CD4-positive, alpha-beta T cell treated with Interleukin-2 at 100 ng/mL for 4 hours (primary cell): ENCODE results near the gene ETV3.
"Not testable (repeated sequence)": the region's sequence is repeated elsewhere in the genome, so short reads cannot be mapped to it uniquely, and the experiment has no call there.

Experiments used
- DNase-seq: peaks from one replicate; pipeline ENCODE4 v3.0.0-alpha.2; 2020; ENCODE audit warnings: low spot score

The ETV3 gene

DNA sequence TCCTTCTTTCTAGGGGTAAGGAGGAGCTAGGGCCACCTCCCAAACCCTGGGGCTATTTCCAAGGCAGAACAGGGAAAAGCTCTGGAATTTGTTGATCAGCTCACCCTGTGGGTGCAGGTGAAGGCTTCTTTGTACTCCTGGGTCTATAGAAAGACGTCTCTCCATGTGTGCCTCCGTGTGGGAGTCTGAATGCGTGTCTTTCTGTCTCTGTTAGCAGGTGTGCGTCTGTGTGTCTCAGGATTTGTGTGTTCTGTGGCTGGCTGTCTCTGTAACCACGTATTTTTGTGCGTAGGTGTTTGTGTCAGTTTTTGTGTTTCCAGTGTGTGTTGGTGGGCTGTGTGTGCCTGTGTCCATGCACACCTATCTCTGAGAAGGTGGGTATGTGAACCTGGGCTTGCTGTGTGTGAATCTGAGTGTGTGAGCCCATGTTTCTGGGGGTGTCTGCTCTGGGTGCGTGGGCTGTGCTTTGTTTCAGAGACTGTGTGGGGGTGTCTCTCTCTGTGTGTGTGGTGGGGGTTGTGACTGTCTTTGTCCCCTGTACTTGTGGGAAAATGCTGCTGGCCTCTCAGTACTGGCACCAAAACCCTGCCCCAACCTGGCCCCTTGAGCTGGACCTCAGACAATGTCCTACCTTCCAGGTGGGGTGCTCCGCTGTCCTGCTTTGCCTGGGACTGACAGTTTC lies 25.9 kb downstream of the ETV3 start:
- DNase-seq = no peak

GRCh38 chr1:157111396-157112165 lies 26.6 kb downstream of the ETV3 start:
- DNase-seq = no peak

- no peak for DNase-seq
Measured at GRCh38 chr1:157110686-157111085, 27.5 kb downstream of the ETV3 start.

GRCh38 chr1:157110003-157110402 lies 28.2 kb downstream of the ETV3 start:
- DNase-seq = no peak

DNA sequence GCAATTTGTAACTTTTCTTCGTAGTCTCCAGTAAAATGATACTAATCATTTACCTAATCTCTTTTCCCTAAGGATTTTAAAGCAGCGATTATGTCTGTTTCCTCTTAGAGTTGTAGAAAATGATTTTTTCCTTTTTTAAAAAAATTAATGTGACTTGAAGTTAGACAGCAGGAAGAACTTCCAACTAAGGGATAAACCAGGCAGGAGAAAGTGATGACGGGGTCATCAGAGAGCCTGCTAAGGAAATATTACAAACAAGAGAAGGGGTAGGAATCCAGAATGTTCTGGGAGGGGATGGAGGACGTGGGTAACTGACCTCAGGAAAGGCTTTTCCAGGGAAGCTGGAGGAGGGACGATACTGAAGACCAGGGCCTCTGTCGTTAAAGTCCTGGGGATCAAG lies 29.7 kb downstream of the ETV3 start:
- no peak for DNase-seq

GRCh38 chr1:157107702-157108101 lies 30.5 kb downstream of the ETV3 start:
- DNase-seq = no peak

- no peak for DNase-seq
Measured at GRCh38 chr1:157106813-157107189, 31.4 kb downstream of the ETV3 start.

GRCh38 chr1:157105988-157106812 lies 32.0 kb downstream of the ETV3 start:
- DNase-seq = peak; percentile 25

DNA sequence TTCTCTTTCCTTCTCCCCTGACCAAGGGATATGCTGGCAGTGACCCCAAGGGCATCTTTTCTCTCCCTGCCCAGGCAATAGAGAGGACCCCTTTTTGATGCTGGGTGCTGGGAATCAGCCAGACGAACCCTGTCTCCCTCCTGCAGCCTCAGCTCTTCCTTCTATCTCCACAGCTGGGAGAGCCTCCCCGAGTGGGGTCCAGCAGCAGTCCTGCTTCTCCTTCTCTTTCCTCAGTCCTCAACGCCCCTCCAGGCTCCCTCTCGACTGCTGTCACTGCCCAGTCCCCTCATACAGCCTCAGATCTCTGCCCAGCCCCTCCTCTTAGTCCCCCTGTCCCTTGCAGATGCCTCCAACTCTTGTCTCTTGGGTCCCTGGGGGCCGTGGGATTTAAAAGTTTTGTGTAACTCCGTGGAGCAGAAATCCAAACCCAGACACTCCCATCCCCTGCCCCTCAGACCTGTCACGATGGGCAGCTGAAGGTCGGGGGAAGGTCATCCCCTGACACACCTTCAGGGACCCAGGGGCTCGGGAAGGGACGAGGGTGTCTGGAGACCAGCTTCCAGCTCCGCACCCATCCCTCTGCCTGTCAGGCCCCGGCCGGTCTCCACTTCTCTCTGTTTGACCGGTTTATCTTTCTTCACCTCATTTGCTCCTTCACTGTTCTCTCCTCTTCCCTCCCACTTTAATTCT lies 32.8 kb downstream of the ETV3 start:
- no peak for DNase-seq

GRCh38 chr1:157104598-157105293 lies 33.4 kb downstream of the ETV3 start:
- DNase-seq = no peak

DNA sequence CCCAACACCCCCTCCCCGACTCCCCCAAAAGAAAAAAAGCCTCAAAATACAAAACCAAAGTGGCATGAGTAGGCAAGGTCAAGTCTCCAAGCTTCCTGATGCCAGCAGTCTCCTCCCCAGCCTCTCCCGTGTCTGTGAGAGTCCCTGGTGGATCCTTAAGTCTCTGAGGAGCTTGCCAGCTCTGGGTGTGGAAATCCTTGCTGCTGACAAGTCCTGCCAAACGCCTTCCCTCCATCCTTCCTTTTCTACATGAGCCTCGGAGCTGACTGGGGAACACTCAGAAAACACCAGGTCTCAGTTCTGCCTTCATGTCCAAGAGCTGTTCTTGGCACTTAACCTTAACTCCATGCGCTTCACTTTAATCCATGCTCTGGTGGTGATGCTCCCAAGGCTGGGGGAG lies 34.9 kb downstream of the ETV3 start:
- DNase-seq = no peak

GRCh38 chr1:157101149-157101548 lies 37.0 kb downstream of the ETV3 start:
- DNase-seq = no peak

GRCh38 chr1:157099633-157100009 lies 38.6 kb downstream of the ETV3 start, which contains the start of gene ETV3L:
ETV3L (minus strand) TSS chr1:157099808; CDS start chr1:157099523, 285 bp downstream.
- no peak for DNase-seq

GRCh38 chr1:157098987-157099632 lies 39.1 kb downstream of the ETV3 start:
- DNase-seq = not testable (repeated sequence)

DNA sequence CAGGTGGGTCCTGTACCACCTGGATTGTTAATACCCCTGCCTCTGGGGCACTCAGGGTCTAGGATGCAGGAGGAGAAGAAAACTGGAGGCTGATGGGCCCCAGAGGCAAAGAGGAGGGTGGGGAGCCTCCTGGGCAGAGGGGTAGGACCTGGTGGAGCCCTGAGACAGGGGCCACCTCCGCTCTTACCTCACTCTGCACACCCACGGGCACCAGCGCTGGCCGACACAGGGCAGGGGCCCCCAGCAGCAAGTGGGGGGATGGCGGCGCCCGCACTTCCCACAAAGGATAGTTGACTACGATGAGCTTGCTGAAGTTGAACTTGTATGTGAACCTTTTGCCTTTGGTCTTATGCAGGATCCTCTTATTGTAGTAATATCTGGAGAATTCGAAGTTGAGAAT lies 39.7 kb downstream of the ETV3 start:
- DNase-seq = no peak

- DNase-seq = no peak
Measured at GRCh38 chr1:157097692-157098091, 40.5 kb downstream of the ETV3 start.

DNA sequence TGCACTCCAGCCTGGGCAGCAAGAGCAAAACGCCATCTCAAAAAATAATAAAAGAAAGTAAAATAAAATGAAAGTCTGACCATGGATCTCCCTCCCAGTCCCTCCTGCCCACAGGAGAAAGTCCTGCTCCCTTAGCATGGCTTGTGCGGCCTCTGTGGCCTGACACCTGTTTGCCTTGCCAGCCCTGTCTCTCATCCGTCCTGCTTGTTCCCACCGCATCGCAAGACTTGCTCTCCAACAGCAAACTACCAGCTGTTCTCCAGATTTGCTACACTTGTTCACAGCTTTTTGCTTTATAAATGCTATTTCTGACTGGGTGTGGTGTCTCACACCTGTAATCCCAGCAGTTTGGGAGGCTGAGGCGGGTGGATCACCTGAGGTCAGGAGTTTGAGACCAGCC lies 41.3 kb downstream of the ETV3 start:
- no peak for DNase-seq

DNA sequence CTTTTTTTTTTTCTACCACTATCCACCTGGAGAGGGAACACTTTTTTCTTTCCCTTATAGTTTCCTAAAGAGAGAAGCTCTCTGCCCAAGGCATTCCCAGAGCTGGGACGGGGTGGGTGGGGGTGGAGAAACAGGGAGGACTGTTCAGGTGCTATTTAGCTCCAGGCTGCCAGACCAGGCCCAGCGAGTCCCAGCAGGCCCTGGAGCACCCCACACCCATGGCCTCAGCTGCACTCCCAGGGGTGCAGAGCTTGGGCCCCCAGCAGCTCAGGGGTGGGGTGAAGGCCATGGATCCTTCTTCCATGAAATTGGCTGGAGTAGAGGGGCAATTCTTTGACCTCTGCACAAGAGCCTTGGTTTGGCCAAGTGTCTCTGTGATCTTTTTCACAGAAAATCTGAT lies 42.6 kb downstream of the ETV3 start:
- no peak for DNase-seq

- DNase-seq = no peak
Measured at GRCh38 chr1:157095091-157095490, 43.1 kb downstream of the ETV3 start.

- no peak for DNase-seq
Measured at GRCh38 chr1:157092831-157093230, 45.4 kb downstream of the ETV3 start.

DNA sequence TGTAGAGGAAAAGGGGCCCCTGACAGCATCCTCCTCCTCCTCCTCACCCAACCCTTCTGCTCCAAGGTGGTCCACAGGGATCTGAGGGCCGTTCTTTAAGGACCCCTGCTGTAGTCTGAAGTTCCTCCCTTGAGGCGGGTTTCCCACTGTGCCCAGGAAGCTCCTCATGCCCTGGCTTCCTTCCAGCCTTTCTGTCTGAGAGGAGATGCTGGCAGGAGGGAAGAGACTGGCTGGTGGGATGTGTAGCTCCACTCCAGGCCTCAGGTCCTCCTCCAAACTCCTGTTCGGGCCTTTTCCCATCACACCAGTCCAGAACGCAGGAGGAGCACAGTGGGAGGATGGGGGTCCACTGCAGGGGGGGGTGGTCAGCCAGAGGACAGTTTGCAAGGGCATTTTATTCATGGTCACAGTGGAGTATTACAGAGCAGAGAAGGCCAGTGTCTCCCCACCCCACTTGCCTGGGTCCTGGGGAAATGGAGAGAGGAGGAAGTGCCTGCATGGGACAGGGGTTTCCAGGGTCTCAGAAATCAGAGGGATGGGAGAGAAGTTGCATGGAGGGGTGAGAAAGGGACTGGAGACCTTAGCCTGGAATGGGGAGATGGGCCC lies 46.4 kb downstream of the ETV3 start:
- DNase-seq = no peak
